Germinal center (tissue), 1 donor: ENCODE measurements around the gene NAPG.
"Not testable (repeated sequence)": the region's sequence is repeated elsewhere in the genome, so short reads cannot be mapped to it uniquely, and the experiment has no call there.

Experiments used
- DNase-seq: peaks from one replicate; pipeline ENCODE4 v3.0.0; 2012; ENCODE audit warnings: mixed read lengths, low spot score

The NAPG gene

DNA sequence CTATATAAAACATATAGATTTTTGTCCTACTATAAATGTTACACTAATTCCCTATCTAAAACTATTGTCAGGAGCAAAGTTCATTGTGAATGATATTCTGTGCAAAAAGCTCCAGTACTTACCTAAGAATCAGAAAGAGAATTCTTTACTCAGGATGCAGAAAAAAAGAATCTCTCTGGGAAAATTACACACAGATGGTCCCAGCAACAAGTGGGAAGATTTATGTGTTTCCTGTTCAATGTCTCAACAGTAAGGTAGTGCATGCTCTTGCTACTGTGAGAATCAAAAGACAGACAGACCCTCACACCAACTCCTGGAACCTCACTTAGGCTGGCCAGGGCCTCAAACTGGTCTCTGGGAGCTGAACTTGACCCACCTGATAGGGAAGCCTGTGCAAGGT is 11.2 kb upstream of the NAPG start:
- DNase-seq: no peak

DNA sequence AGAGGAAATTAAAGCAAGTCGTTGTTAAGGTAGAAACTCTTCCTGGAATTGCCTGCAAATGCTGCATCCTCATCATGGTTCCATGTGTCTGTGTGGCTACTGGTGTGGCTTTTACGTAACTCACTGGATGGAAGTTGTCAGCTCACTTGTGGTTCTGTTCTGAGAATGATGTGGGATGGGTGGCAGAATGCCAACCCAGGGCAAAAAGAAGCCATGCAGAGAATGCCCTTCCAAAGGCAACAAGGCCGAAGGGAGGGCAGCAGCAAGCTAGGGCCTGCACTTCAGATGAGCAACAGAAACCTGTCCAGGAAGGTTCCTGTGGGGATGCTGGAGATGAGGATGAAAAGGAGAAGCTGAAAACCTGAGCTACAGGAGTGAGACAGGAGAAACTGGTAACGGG is 10.4 kb upstream of the NAPG start:
- DNase-seq: no peak

DNA sequence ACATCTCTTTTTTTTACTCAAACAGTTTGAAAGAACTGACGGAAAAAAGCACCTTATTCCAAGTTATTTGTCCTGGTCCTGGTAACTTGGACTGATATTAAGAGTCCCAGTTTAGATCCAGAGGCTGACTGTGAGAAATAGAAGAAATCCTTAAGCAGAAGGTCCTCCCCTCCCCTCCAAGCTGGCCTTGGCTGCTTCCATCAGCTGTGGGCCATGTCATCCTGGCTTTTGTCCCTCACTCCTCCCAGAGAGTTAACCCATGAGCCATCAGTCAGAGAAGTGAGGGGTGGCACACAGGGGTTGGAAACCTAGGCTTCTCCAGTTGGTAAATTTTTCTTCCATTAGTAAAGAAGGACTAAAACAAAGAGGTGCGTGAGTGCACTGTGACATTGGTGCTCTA is 9.7 kb upstream of the NAPG start:
- DNase-seq: no peak

DNA sequence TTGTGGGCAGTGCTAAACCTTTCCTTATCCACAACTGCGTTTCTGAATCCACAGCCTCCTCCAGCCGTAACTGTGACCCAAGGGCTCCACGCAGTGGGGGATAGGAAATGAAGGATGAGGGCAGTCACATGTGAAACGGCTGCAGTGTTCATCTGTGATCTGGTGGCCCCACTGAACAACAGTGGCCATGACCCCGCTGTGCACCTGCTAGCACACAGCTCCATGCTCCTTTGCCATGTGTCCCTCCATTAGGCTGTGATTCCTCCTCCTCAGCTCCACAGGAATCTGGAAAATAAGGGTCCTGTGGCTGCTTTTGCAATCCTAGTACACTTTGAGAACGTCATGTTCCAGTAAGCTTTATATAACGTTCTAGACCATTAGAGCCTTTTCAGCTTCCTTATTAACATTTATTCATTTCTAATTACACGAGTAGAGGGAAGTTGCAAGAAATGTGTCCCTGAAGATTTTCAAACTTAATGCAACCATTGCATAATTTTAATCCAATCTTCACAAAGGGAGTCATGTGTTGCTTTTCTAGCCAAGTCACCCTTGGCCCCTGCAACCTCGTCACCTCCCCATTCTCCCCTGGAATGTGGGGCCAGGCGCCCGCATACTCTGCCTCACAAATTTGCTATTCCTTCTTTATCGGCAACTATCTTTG is 7.1 kb upstream of the NAPG start:
- DNase-seq: no peak

DNA sequence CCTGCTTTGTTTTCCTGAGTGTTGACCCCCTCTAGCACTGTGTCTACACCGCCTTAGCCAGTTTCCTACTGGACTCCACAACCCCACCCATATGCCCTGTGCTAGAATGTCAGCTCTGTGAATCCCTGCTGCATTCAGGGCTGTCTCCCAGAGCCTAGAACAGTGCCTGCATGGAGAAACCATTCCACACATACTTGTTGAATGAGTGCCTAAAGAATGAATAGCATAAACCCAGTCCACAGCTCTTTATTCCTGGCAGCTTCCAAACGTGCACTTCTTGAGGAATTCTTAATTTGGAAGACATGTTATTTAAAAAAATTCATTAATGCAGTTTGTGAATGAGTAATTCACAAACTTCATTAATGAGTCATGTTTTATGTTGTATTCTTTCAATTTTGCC is 6.5 kb upstream of the NAPG start:
- no peak for DNase-seq

DNA sequence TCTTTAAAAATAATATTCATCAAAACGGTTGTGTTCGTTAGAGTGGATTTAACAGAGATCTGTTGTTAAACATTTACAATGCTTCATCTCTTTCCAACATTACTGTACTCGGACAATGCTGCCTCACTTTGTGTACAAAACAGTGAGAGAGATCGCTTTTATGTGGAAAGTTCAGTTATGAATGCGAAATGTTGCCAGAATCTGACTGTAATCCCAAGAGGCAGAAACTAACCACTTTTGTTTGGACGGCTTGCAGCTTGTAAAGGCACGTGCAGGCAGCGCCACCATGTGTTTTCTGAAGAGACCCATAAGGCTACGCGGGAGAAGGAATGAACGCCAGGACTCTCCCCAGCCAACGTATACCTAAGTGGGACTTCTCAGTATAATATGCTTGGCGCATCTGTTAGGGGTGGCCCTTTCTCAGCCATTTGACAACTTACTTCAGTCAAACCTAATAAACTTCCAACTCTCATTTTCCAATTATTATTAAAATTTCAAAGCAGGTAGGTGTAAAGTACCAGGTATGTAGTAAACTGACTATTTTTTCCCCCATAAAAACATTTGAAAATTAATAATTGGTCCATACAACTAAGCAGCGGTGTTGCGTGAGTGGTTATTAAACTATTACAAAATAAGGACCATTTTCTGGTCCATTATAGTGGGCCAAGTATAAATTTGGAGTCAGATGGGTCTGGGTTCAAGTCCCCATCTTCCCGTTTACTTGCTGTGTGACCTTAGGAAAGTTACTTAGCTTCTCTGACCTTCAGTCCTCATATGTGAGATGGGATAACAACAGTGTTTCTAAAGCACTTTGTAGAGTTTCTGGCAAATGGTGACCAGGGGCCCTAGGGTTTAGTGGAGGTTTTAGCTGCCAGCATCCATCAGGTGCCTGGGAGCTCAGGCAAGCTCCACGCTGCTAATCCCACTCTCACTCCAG is 5.6 kb upstream of the NAPG start:
- DNase-seq: peak; percentile 73

DNA sequence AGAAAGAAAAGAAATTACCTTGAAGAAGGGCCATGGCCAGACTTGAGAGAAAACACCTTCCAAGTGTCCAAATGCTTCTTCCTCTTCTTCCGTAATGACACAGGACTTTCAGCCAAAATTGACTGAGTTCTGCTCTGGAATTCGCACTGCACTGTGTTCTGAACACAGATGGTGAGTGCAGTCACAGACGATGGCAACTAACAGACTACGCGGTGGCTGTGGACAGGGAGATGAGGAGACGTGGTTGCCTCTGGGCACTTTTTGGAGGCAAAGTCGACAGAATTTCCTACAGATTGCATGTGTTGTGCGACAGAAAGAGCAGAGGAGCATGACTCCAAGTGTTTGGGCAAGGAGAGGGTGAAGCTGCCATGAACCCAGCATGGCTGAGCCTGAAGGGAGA is 4.3 kb upstream of the NAPG start:
- no peak for DNase-seq

DNA sequence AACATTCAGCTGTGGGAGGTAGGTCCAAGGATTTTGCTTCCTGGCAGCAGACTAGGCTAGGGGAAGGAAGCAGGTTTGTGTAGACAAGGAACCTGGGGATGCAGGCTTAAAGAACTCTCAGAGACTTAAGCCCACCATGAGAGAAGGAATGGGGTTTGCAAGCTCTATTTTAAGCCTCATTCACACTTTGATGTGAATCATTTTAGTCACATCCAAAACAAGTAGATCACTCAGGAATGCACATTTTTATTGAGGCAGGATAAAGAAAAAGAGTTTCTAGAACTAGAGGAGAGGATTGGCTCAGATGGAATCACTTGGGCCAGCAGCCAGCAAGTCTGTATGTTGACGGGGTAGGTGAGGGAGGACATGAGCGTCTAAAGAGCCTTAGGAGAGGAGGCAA is 3.3 kb upstream of the NAPG start:
- DNase-seq: no peak

DNA sequence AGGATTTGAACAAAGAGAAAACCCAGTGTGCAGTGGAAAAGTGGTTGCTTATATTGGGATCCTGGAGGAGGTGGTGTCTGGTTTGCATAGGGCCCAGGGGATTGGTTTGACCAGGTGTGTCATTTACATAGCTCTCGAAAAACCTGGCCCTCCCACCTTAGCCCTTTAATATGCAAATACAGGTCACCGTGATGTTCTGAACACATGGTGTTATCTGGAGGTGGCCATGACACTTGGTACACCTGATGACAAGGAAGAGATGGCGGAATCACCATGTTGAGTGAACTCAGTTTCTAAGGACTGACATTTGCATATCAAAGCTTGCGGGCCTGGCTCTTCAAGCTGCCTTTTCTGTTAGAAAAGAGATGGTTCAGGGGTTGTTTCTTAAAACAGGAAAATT is 2.3 kb upstream of the NAPG start:
- DNase-seq: no peak

DNA sequence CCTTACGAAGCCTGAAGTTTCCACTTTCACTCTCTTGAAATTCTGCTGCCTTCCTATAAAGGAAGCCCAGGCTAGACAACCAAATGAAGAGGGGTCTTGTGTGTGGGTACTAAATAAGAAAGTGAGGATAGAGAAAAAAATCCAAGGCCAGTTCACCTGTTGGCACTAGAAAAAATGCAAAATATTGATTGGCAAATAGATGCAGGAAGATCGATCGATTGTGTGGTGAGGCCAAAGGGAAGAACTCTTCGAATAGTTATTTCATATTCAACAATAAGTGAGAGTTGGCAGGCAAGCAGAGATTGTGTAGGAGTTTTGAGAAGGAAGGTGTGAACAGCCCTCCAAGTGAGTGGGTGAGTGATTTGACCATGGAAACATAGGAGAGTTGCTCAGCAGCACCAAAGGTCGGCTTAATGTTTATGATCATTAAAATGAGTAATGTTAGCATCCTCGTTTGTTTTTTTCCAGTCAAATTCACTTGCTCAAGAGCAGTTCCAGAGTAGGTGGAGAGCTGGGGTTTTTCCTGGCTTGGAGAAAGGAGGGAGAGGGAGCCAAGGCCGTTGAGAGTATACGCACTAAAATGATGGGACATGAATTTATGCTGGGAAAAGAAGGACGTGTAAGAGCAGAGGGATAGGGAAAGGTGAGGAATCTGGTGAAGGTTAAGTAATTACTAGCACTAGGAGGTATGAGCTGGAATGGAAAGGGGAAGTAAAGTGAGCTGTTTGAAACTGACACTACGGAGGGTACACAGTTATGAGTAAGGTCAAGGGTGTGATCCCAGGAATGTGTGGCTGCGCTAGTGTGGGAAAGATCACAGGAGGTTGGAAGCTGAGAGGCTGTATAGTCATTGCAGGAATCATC is 1.1 kb upstream of the NAPG start:
- peak; percentile 32 for DNase-seq

DNA sequence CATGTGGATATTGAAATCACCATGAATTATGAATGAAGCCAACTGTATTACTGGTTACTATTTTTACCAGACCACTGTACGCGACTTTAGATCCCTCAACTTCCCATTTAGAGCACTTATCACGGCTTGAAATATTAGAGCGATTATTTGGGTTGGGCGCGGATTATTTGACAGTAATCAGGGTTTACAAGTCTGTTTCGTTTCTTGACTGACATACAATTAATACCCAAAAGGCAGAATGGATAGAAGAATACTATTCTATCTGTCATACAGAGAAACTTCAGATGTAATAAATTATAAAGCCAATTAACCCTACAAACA is 496 bp upstream of the NAPG start:
- no peak for DNase-seq

DNA sequence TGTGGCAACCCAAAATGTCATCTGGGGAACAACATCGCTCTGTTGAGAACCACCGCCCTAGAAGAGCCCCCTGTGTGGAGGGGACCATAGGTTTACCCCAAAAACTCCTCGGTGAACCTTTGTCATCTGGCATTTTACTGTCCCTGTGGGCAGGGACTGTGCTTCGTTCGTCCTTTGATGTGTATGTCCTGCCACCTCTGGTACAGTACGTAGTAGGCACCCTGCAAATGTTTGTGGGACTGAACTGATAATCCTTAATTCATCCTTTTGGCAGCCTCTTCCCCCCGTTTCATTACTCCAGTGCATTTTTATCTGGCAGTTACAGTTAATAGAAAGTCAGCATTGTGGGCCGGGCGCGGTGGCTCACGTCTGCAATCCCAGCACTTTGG is 728 bp downstream of the NAPG start:
- DNase-seq: no peak

DNA sequence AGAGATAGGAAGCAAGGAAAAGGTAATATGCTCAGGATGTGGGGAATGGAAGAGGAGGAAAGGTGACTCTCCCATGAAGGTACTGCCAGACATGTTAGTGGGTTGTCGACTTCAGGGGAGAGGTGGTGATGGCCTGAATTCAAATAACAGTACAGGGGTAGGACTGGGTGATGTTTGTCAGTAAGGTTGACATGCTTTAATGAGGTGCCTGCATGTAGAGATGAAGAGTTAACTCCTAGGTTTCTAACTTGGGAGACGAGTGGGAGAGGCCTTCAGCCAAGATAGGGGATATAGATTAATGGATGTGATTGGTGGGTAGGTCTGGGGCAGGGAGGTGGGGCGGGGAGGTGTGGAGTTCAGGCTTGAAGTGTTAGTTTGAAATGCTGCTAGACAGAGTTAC is 2.6 kb downstream of the NAPG start:
- DNase-seq: no peak

DNA sequence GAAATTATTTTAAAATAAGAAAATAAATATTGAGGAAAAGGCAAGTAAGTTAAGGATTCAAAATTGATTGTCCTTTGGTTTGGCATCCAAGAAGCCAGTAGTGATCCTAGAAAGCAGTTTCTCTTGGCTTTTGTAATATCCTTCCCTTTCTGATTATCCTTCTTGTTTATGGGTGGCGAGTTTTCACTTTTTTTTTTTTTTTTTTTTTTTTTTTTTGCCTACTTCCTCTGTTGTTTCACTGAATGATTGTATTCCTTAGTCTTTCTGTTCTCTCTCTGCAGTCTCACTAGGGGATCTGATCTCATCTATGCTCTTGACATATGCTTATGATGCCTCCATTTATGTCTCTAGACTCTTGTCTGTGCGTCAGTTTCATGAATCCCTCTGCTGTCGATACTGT is 4.2 kb downstream of the NAPG start:
- DNase-seq: no peak

DNA sequence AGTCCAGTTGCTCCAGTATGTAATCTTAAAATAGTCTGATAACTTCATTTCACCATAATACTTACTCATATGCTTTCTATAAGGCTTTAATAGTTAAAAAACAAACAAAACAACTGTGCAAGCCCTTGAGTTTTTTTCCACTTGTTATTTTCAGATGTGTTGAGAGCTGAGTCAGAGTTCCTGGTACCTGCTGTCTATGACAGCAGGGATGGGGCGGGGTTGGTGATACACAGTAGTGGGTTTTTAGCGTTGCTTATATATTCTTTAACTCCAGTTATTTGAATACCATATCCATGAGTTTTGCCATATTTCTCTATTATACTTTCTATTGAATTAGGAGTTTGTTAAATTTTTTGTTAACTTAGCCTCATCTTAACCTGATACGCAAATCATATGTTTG is 5.0 kb downstream of the NAPG start:
- DNase-seq: no peak

DNA sequence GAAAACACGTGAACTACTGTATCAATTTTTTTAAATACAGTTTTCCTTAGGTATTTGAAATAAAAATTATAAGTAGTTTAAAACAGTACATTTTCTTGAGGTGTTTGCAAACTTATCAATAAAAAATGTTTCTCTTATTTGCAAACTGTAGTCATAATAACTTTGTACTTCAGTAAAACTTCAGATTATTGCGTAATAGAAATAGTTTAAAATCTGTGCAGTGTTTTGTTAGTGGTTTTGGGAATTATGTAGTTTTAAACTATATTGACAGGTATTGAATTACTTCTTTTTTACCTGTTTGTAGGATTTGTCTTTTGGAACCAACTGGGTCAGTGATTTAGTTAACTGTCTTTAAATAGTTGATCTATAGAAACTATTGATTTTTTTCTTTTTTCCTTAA is 7.3 kb downstream of the NAPG start:
- DNase-seq: no peak

DNA sequence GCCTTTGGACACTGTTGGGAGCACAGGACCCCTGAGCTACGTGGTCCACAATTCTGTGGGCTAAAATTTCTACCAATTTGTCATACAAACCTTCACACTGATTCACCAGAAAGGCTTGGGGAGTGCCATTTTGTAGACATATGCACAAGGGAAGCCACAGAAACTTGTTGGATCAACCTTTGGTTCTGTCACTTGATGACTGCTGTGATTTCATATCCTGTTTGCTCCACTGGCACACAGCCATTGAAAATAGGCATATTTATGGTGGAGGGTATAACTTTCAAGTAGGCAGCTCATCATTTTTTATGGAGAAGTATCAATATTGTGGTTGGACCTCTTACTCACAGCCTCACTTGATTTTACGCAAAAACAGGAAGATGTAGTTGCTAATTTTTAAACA is 10.5 kb downstream of the NAPG start:
- no peak for DNase-seq

DNA sequence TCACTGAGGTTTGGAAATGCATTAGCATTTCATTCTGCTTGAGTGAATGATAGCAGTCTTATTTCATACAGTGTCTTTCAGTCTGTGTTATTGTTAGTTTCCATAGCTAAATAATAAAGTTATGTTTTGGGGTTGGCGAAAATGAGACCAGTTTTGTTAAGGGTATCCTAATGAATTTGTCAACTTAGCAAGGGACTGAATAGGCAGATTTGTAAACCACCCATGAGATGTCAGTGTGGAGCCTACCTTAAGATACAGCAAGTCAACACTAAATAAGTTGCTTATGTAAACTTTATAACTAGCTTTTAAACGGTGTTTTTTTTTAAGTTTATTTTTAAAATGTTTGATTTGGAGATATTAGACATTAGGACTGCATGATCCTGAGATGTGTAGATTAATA is 11.9 kb downstream of the NAPG start:
- no peak for DNase-seq

DNA sequence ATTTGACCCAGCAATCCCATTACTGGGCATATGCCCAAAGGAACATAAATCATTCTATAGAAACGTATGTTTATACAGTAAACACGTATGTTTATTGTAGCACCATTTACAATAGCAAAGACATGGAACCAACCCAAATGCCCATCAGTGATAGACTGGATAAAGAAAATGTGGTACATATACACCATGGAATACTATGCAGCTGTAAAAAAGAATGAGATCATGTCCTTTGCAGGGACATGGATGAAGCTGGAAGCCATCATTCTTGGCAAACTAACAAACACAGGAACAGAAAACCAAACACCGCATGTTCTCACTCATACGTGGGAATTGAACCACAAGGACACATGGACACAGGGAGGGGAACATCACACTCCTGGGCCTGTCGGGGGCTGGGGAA is 13.3 kb downstream of the NAPG start:
- DNase-seq: not testable (repeated sequence)

DNA sequence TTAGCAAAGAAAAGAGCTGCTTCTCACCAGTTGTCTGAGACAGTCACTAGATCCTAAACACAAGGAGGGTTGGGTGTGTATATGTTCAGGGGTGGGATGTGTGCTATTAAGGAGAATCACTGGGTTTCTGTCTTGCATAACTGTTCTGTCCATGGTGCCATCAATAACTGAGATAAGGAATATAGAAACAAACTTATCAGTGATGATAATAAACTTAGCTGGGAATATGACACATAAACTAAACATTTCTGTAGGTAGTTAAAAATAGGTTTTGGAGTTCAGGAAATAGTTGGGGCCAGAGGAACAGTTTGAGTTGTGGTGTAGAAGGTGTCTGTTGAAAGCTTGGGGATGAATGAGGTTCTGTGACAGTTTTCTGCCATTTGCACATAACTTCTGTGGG is 17.4 kb downstream of the NAPG start:
- no peak for DNase-seq

DNA sequence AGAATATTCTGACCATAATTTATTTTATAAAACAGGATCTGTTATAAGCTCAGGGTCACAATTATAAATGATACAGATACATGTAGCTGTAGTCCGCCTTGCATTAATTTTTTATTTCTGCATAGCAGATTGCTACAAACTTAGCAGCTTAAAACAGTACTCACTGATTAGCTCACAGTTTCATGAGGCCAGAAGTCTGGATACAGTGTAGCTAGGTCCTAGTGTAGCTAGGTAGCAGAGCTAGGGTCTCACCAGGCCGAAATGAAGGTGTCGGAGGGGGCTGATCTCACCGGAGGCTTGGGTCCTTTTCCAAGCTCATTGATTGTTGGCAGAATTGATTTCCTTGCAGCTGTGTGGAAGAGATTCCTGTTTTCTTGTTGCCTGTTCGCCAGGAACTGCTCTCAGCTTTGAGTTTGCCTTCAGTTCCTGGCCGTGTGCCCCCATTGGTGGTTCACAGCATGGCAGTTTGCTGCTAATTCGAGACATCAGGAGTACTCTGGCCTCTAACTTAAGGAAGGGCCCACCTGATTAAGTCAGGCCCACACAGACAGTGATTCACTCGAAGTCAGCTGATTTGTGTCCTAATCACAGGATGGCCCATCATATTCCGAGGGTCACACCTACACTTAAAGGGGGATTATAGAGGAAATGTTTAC is 18.4 kb downstream of the NAPG start:
- DNase-seq: no peak

DNA sequence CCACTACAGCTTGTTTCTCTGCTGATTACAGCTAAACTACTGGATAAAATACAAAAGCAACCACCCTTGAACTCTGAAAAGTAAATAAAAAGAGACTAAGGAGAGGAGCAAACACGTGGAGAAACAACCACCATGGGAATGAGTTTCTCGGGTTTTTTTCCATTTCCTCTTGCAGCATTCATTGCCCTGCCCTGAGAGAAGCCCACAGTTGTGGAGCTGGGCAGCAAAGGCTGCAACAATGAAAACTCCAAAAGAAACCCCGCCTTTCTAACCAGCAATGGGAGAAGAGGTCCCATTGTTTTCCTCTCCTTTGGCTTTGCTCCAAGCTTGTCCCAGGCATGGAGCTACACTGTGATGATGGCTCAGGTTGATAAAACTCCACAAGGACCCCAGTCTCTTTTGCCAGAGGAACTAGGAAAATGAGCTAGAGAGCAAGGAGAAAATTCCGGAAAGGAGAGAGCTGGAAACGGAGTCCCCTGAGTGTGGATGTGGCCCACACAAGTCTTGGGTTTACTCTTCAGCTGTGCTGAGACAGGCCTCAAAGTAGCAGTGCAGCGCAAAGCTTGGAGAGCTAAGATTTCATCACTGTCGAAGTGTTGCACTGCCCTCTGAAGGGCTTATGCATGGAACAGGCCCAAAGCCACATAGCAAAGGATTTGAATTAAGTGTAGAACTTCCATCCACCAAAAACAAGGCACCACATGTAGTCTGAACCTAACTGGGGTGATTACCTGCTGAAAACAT is 20.9 kb downstream of the NAPG start:
- no peak for DNase-seq
